ENCODE data around the gene ATP11A.

ATP11A gene

DNA sequence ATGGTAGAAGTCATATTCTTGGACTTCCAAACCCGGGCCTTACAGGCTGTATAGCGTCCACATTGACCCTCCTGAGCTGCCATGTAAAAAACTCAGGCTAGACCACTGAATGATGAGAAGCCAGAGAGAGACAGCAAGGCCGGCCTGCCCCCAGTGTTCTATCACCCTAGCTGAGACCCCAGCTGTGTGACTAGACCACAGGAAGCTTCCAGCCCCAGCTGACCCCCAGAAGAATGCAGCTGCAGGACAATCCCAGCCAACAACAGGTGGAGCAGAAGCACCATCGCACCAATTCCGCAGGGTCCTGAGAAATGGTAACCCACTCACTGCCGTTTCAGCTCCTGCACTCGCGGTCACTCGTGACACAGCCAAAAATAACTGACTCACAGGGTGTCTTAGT, 2.9 kb upstream of the ATP11A start:
- Histone ChIP-seq H3K4me3 (ENCODE audit: low read depth in 1 of 2, low read length in 2 of 2) (no peak overlapping the region), H3K27ac (ENCODE audit: low read length) (no peak overlapping the region), H3K36me3 (ENCODE audit: insufficient read depth, low read length) (no peaks in the 10 kb centered on the region), H3K79me2 (ENCODE audit: insufficient read depth, low read length) (peaks cover 28% of the 10 kb centered on the region), H3K9ac (ENCODE audit: low read depth, low read length) (no peak overlapping the region), H3K9me3 (ENCODE audit: insufficient read depth, low read length, severe bottlenecking) (no peaks in the 10 kb centered on the region), H4K20me1 (ENCODE audit: insufficient read depth, low read length) (peaks cover 8% of the 10 kb centered on the region), H3K27me3 (ENCODE audit: insufficient read depth, low read length, poor library complexity) (no peaks in the 10 kb centered on the region), H3K4me1 (ENCODE audit: insufficient read depth, low read length) (peaks cover 23% of the 10 kb centered on the region), H3K4me2 (ENCODE audit: insufficient read depth, low read length) (no peak overlapping the region), H2AFZ (ENCODE audit: low read depth, low read length) (no peak overlapping the region)
- TF ChIP-seq, protein P1, sequence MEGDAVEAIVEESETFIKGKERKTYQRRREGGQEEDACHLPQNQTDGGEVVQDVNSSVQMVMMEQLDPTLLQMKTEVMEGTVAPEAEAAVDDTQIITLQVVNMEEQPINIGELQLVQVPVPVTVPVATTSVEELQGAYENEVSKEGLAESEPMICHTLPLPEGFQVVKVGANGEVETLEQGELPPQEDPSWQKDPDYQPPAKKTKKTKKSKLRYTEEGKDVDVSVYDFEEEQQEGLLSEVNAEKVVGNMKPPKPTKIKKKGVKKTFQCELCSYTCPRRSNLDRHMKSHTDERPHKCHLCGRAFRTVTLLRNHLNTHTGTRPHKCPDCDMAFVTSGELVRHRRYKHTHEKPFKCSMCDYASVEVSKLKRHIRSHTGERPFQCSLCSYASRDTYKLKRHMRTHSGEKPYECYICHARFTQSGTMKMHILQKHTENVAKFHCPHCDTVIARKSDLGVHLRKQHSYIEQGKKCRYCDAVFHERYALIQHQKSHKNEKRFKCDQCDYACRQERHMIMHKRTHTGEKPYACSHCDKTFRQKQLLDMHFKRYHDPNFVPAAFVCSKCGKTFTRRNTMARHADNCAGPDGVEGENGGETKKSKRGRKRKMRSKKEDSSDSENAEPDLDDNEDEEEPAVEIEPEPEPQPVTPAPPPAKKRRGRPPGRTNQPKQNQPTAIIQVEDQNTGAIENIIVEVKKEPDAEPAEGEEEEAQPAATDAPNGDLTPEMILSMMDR (IDR thresholded peaks at IDR 0.05; ENCODE audit: borderline replicate concordance, extremely low read depth, low read length, poor library complexity, severe bottlenecking), result no peak
- no peak for TF ChIP-seq EZH2 (IDR thresholded peaks at IDR 0.05; ENCODE audit: borderline replicate concordance, low read depth, low read length, severe bottlenecking)
- peak; percentile 2 for DNase-seq
- no peak for ATAC-seq (ENCODE audit: insufficient read depth, low read depth)

DNA sequence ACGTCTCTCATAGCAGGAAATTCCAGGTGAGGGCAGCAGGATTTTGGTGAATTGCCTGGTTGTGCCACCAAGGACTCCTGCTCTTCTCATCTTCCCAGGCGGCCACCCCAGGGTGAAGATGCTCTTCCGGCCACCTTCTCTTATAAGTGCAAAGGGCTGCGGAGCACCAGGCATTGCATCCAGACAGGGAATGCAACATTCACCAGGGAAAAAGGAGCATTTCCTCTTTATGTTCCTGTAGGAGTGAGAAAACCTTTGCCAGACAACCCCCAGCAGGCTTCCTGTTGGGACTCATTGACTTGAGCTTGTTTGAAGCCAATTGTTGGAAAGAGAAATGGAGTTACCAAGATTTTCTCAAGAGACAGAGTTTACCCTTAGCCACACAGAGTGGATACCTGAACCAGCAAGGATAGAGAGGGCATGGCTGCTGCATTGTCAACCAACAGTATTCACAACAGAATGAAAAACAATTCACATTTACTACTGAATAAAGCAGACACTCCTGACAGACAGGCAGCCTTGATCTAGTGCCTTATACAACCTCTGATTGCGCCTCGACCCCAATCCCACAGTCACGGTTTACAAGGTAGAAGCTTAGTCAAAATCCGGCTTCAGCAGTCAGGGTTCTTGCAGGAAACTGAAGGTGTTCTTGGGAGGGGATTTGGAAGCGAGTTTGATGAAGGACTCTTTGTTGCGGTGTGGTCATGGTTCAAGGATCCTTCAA, 1.8 kb upstream of the ATP11A start:
- DNase-seq, result no peak
- Histone ChIP-seq H3K4me2 (ENCODE audit: insufficient read depth, low read length) (peak overlapping the region; percentile 86), H3K4me1 (ENCODE audit: insufficient read depth, low read length) (peaks cover 32% of the 10 kb centered on the region)

DNA sequence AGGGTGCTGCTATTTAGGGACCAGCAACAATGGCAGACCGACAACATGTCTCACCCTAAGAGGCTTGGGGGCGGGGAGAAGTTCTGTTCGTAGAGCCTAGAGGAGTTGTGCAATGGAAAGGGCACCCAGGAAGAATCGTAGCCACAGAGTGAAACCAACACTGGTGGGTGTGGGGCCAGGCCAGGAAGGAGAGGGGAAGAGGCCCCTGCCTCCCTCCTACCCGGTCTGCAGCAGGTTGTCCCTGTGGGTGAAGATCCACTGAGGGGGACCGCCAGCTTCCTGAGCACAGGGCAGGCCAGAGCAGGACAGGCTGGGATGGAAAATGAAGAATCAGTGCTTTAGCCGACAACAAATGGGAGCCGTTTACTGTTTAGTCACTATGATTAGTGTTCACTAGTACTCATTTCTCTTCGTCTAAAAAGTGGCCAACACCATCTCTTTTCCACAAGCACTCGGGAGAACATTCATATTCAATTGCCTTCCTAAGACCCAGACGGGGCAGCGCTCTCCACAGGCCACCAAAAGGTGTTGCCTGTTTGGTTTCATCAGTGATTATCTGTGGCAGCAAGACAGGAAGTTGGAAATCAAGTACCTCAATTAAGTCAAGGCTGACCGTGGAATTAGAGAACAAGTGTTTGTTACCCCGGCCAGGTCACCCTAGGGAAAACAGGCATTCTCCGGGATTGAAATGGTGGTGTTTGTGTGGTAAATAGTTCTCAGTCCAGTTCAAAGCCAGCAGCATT, 1.1 kb upstream of the ATP11A start:
- Histone ChIP-seq H3K79me2 (ENCODE audit: insufficient read depth, low read length) (peaks cover 45% of the 10 kb centered on the region), H3K9me3 (ENCODE audit: insufficient read depth, low read length, severe bottlenecking) (no peaks in the 10 kb centered on the region), H3K4me1 (ENCODE audit: insufficient read depth, low read length) (peaks cover 36% of the 10 kb centered on the region), H4K20me1 (ENCODE audit: insufficient read depth, low read length) (peaks cover 23% of the 10 kb centered on the region), H3K36me3 (ENCODE audit: insufficient read depth, low read length) (0 out of 2 replicates have a peak, but pooled peaks cover 3% of the 10 kb centered on the region), H3K4me3 (ENCODE audit: low read depth in 1 of 2, low read length in 2 of 2) (peak overlapping the region; percentile 87 to 92; a peak in 3 of 4 replicates), H3K4me2 (ENCODE audit: insufficient read depth, low read length) (peak overlapping the region; percentile 86), H3K9ac (ENCODE audit: low read depth, low read length) (peak overlapping the region; percentile 93), H2AFZ (ENCODE audit: low read depth, low read length) (peak overlapping the region; percentile 96), H3K27ac (ENCODE audit: low read length) (peak overlapping the region; percentile 83), H3K27me3 (ENCODE audit: insufficient read depth, low read length, poor library complexity) (no peaks in the 10 kb centered on the region)
- ATAC-seq (ENCODE audit: insufficient read depth, low read depth) (no peak; the same call in 2 of the 3 replicates), DNase-seq (peak; percentile 45)
- TF ChIP-seq, protein P1 (IDR thresholded peaks at IDR 0.05; ENCODE audit: borderline replicate concordance, extremely low read depth, low read length, poor library complexity, severe bottlenecking), result no peak
- no peak for TF ChIP-seq EZH2 (IDR thresholded peaks at IDR 0.05; ENCODE audit: borderline replicate concordance, low read depth, low read length, severe bottlenecking)

More for the DNA sequence above, 1.8 kb upstream of the ATP11A start:
- TF ChIP-seq EZH2 (IDR thresholded peaks at IDR 0.05; ENCODE audit: borderline replicate concordance, low read depth, low read length, severe bottlenecking), result no peak
- TF ChIP-seq, protein P1 (IDR thresholded peaks at IDR 0.05; ENCODE audit: borderline replicate concordance, extremely low read depth, low read length, poor library complexity, severe bottlenecking), result no peak
- peaks cover 38% of the 10 kb centered on the region for H3K79me2 ChIP-seq (ENCODE audit: insufficient read depth, low read length)
- H2AFZ ChIP-seq (ENCODE audit: low read depth, low read length), result no peak overlapping the region
- H3K27me3 ChIP-seq (ENCODE audit: insufficient read depth, low read length, poor library complexity), result no peaks in the 10 kb centered on the region
- H3K27ac ChIP-seq (ENCODE audit: low read length), result no peak overlapping the region
- peaks cover 16% of the 10 kb centered on the region for H4K20me1 ChIP-seq (ENCODE audit: insufficient read depth, low read length)
- H3K9ac ChIP-seq (ENCODE audit: low read depth, low read length), result 0 out of 2 replicates have a peak overlapping the region, but pooled peaks have one; percentile 93
- H3K36me3 ChIP-seq (ENCODE audit: insufficient read depth, low read length), result 0 out of 2 replicates have a peak, but pooled peaks cover under 1% of the 10 kb centered on the region
- no peaks in the 10 kb centered on the region for H3K9me3 ChIP-seq (ENCODE audit: insufficient read depth, low read length, severe bottlenecking)
- no peak for ATAC-seq (ENCODE audit: insufficient read depth, low read depth)
- peak overlapping the region in 1 of 2 experiments; percentile 92; a peak in 2 of 4 replicates for H3K4me3 ChIP-seq (ENCODE audit: low read depth in 1 of 2, low read length in 2 of 2)

All from DND-41 (cell line).